ENCODE results near the gene BTD.

DNA sequence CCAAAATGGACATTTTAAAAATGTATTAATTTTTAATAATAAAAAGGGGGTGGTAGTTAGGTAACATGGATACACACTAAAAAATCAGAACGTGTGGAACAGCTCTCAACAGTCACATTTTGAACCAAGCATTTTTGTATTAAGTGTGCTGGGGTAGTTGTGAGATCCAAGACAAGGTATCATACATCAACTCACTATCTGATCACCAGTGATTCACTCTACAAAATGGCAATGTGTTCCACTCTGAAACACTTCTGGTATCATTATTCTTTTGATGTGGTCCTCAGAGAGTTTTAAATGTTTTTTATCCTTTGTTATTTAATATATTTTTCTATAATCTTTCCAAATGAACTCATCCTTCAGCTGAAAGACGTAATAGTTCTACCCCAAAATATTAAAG lies 5.6 kb upstream of the BTD start:
- TF ChIP-seq CREB1 (CRISPR knock-in tag; IDR thresholded peaks at IDR 0.05; ENCODE audit: low read depth) (no peak), POLR2AphosphoS5 (IDR thresholded peaks at IDR 0.05; ENCODE audit: low read depth) (no peak), STAT1 (IDR thresholded peaks at IDR 0.05; ENCODE audit: unreplicated experiment) (no peak), EZH2 (IDR thresholded peaks at IDR 0.05; ENCODE audit: low read depth, unreplicated experiment) (no peak), EZH2phosphoT487 (IDR thresholded peaks at IDR 0.05; ENCODE audit: unreplicated experiment) (no peak), JUNB (IDR thresholded peaks at IDR 0.05; ENCODE audit: unreplicated experiment) (no peak), ZNF114 (CRISPR knock-in tag; IDR thresholded peaks at IDR 0.05) (no peak)
- TF ChIP-seq, protein P1, sequence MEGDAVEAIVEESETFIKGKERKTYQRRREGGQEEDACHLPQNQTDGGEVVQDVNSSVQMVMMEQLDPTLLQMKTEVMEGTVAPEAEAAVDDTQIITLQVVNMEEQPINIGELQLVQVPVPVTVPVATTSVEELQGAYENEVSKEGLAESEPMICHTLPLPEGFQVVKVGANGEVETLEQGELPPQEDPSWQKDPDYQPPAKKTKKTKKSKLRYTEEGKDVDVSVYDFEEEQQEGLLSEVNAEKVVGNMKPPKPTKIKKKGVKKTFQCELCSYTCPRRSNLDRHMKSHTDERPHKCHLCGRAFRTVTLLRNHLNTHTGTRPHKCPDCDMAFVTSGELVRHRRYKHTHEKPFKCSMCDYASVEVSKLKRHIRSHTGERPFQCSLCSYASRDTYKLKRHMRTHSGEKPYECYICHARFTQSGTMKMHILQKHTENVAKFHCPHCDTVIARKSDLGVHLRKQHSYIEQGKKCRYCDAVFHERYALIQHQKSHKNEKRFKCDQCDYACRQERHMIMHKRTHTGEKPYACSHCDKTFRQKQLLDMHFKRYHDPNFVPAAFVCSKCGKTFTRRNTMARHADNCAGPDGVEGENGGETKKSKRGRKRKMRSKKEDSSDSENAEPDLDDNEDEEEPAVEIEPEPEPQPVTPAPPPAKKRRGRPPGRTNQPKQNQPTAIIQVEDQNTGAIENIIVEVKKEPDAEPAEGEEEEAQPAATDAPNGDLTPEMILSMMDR (conservative IDR thresholded peaks at IDR 0.05; ENCODE audit: low read depth in 2 of 2): no peak
- TF ChIP-seq, protein P2, sequence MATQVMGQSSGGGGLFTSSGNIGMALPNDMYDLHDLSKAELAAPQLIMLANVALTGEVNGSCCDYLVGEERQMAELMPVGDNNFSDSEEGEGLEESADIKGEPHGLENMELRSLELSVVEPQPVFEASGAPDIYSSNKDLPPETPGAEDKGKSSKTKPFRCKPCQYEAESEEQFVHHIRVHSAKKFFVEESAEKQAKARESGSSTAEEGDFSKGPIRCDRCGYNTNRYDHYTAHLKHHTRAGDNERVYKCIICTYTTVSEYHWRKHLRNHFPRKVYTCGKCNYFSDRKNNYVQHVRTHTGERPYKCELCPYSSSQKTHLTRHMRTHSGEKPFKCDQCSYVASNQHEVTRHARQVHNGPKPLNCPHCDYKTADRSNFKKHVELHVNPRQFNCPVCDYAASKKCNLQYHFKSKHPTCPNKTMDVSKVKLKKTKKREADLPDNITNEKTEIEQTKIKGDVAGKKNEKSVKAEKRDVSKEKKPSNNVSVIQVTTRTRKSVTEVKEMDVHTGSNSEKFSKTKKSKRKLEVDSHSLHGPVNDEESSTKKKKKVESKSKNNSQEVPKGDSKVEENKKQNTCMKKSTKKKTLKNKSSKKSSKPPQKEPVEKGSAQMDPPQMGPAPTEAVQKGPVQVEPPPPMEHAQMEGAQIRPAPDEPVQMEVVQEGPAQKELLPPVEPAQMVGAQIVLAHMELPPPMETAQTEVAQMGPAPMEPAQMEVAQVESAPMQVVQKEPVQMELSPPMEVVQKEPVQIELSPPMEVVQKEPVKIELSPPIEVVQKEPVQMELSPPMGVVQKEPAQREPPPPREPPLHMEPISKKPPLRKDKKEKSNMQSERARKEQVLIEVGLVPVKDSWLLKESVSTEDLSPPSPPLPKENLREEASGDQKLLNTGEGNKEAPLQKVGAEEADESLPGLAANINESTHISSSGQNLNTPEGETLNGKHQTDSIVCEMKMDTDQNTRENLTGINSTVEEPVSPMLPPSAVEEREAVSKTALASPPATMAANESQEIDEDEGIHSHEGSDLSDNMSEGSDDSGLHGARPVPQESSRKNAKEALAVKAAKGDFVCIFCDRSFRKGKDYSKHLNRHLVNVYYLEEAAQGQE (IDR thresholded peaks at IDR 0.05; ENCODE audit: unreplicated experiment): no peak
- TF ChIP-seq, protein P3, sequence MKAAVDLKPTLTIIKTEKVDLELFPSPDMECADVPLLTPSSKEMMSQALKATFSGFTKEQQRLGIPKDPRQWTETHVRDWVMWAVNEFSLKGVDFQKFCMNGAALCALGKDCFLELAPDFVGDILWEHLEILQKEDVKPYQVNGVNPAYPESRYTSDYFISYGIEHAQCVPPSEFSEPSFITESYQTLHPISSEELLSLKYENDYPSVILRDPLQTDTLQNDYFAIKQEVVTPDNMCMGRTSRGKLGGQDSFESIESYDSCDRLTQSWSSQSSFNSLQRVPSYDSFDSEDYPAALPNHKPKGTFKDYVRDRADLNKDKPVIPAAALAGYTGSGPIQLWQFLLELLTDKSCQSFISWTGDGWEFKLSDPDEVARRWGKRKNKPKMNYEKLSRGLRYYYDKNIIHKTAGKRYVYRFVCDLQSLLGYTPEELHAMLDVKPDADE (IDR thresholded peaks at IDR 0.05): no peak
